ENCODE measurements around the gene CADPS.

Gene CADPS

DNA sequence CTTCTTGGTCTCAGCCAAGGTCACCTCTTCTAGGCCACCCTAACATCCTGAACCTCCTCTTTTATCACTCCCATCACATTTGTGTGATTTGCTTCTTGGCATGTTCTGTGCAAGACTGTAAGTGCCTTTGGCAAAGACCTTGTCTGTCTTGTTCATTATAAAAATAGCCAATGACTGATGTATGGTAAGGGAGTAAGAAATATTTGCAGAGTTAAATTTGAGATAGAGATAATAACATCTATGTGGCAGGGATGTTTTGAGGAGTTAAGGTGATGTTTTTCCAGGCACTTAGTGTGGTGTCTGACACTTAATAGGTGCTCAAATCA, 202.3 kb downstream of the CADPS start:
- H3K4me3 ChIP-seq (replicated peaks; ENCODE audit: low read depth, low read length) = no peak overlapping the region
- H3K27me3 ChIP-seq (replicated peaks; ENCODE audit: control insufficient read depth, insufficient read depth, low read length) = no peaks in the 10 kb centered on the region; the same call in 1 of the 2 replicates
- TF ChIP-seq, protein P1, sequence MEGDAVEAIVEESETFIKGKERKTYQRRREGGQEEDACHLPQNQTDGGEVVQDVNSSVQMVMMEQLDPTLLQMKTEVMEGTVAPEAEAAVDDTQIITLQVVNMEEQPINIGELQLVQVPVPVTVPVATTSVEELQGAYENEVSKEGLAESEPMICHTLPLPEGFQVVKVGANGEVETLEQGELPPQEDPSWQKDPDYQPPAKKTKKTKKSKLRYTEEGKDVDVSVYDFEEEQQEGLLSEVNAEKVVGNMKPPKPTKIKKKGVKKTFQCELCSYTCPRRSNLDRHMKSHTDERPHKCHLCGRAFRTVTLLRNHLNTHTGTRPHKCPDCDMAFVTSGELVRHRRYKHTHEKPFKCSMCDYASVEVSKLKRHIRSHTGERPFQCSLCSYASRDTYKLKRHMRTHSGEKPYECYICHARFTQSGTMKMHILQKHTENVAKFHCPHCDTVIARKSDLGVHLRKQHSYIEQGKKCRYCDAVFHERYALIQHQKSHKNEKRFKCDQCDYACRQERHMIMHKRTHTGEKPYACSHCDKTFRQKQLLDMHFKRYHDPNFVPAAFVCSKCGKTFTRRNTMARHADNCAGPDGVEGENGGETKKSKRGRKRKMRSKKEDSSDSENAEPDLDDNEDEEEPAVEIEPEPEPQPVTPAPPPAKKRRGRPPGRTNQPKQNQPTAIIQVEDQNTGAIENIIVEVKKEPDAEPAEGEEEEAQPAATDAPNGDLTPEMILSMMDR (IDR thresholded peaks at IDR 0.05; ENCODE audit: insufficient read depth, low read length, poor library complexity, severe bottlenecking) = no peak
- no peak for DNase-seq (ENCODE audit: extremely low read depth, insufficient read length)
- H3K36me3 ChIP-seq (ENCODE audit: control insufficient read depth, insufficient read depth, low read length) = no peaks in the 10 kb centered on the region

DNA sequence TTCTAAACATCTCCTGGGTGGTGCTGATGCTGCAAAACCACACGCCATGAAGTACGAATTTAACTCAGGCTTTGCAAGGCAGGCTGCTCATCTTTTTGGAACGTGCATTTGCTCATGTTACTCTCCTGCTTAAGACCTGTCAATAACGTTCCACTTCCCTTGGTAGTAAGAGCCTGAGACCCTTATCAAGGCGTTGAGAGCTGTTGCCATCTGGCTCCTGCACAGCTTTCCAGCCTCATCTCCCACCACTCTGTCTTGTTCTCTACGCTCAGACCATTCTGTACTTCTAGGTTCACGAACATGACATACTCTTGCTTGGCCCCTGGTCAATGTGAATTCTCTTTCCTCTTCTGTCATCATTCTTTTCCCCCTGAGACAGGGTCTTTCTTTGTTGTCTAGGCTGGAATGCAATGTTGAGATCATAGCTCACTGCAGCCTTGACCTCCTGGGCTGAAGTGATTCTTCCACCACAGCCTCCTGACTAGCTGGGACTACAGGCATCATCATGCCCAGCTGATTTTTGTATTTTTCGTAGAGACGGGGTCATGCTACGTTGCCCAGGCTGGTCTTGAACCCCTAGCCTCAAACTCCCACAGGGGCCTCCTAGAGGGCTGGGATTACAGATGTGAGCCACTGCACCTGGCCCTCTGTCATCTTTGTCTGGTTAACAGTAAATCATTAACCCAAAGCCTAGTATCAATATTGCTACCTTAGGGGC, 202.8 kb downstream of the CADPS start:
- no peak for DNase-seq (ENCODE audit: extremely low read depth, insufficient read length)
- Histone ChIP-seq H3K36me3 (ENCODE audit: control insufficient read depth, insufficient read depth, low read length) (no peaks in the 10 kb centered on the region), H3K27me3 (replicated peaks; ENCODE audit: control insufficient read depth, insufficient read depth, low read length) (no peaks in the 10 kb centered on the region; the same call in 1 of the 2 replicates), H3K4me3 (replicated peaks; ENCODE audit: low read depth, low read length) (no peak overlapping the region)
- TF ChIP-seq, protein P1 (IDR thresholded peaks at IDR 0.05; ENCODE audit: insufficient read depth, low read length, poor library complexity, severe bottlenecking) = no peak

- H3K4me3 ChIP-seq (replicated peaks; ENCODE audit: low read depth, low read length) = no peak overlapping the region
- DNase-seq (ENCODE audit: extremely low read depth, insufficient read length) = no peak
- H3K27me3 ChIP-seq (replicated peaks; ENCODE audit: control insufficient read depth, insufficient read depth, low read length) = no peaks in the 10 kb centered on the region; the same call in 1 of the 2 replicates
- H3K36me3 ChIP-seq (ENCODE audit: control insufficient read depth, insufficient read depth, low read length) = no peaks in the 10 kb centered on the region
- TF ChIP-seq, protein P1 (IDR thresholded peaks at IDR 0.05; ENCODE audit: insufficient read depth, low read length, poor library complexity, severe bottlenecking) = no peak
Observed at GRCh38 chr3:62670351-62670750, 204.9 kb downstream of the CADPS start.

DNA sequence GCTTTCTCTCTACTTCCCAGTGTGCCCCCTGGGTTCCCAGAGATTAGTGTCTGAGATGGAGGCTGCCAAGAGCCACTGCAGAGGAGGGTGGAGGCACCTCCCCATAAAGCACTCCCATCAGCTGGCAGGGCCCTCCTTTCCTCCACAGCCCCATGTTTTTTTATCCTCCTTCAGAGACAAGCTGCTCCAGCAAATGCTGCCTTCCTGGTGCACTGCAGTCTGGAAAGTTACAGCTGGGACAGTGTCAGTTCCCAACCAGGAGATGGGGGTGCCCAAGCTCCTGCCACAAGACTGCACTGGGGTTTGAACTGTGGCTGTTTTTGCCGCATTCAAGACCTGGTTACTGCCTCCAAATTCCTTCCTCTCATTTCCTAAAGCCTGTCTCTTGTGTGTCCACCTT, 206.1 kb downstream of the CADPS start:
- Histone ChIP-seq H3K4me3 (replicated peaks; ENCODE audit: low read depth, low read length) (no peak overlapping the region), H3K36me3 (ENCODE audit: control insufficient read depth, insufficient read depth, low read length) (no peaks in the 10 kb centered on the region), H3K27me3 (replicated peaks; ENCODE audit: control insufficient read depth, insufficient read depth, low read length) (no peaks in the 10 kb centered on the region; the same call in 1 of the 2 replicates)
- DNase-seq (ENCODE audit: extremely low read depth, insufficient read length) = no peak
- TF ChIP-seq, protein P1 (IDR thresholded peaks at IDR 0.05; ENCODE audit: insufficient read depth, low read length, poor library complexity, severe bottlenecking) = no peak

DNA sequence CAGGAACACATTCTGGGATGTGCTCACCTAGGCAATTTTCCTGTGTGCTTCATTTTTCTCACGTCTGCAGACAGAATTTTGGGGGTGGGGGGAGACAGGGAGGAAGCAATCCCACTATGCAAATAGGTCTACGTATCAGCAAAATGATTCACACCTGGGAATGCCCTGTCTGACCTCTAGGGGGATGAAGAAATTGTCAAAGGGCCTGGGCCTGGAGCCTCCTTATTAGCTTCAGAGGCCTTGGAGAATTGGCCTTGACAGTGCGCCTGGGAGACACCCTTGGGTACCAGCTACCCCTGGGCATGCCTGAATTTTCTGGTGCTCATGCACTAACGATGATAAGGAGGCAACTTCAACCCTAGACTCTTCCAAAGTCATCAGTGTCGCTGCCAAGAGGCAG, 207.5 kb downstream of the CADPS start:
- Histone ChIP-seq H3K4me3 (replicated peaks; ENCODE audit: low read depth, low read length) (no peak overlapping the region), H3K27me3 (replicated peaks; ENCODE audit: control insufficient read depth, insufficient read depth, low read length) (no peaks in the 10 kb centered on the region; the same call in 1 of the 2 replicates), H3K36me3 (ENCODE audit: control insufficient read depth, insufficient read depth, low read length) (no peaks in the 10 kb centered on the region)
- DNase-seq (ENCODE audit: extremely low read depth, insufficient read length) = peak; percentile 1
- TF ChIP-seq, protein P1 (IDR thresholded peaks at IDR 0.05; ENCODE audit: insufficient read depth, low read length, poor library complexity, severe bottlenecking) = peak; percentile 44

All from GM06990 (cell line).